GM18867 (cell line): ENCODE results near the gene NID2.

Experiments used
- ATAC-seq: cut with Tn5 transposase; IDR thresholded peaks from one replicate; pipeline ENCODE4 v1.9.1; 2021; ENCODE audit warnings: mild to moderate bottlenecking, moderate library complexity; ENCODE audit not compliant: unreplicated experiment

The NID2 gene

GRCh38 chr14:52080158-52080800 lies 11.4 kb upstream of the NID2 start:
- ATAC-seq = no peak

GRCh38 chr14:52079239-52079959 lies 10.5 kb upstream of the NID2 start:
- ATAC-seq = no peak

GRCh38 chr14:52078721-52079120 lies 9.9 kb upstream of the NID2 start:
- ATAC-seq = no peak

- no peak for ATAC-seq
Measured at GRCh38 chr14:52078095-52078531, 9.3 kb upstream of the NID2 start.

- ATAC-seq = no peak
Measured at GRCh38 chr14:52077256-52077979, 8.6 kb upstream of the NID2 start.

GRCh38 chr14:52076334-52076733 lies 7.5 kb upstream of the NID2 start:
- ATAC-seq = no peak

- ATAC-seq = no peak
Measured at GRCh38 chr14:52075371-52075770, 6.5 kb upstream of the NID2 start.

- no peak for ATAC-seq
Measured at GRCh38 chr14:52073251-52073650, 4.4 kb upstream of the NID2 start.

GRCh38 chr14:52072266-52072780 lies 3.5 kb upstream of the NID2 start:
- ATAC-seq = no peak

GRCh38 chr14:52071675-52072074 lies 2.8 kb upstream of the NID2 start:
- ATAC-seq = no peak

- ATAC-seq = no peak
Measured at GRCh38 chr14:52070051-52070431, 1.2 kb upstream of the NID2 start.

- ATAC-seq = no peak
Measured at GRCh38 chr14:52069307-52070050, 620 bp upstream of the NID2 start.

- ATAC-seq = no peak
Measured at GRCh38 chr14:52067873-52068614, 815 bp downstream of the NID2 start.

- ATAC-seq = no peak
Measured at GRCh38 chr14:52064174-52064573, 4.7 kb downstream of the NID2 start.

GRCh38 chr14:52063052-52063462 lies 5.8 kb downstream of the NID2 start:
- no peak for ATAC-seq

- no peak for ATAC-seq
Measured at GRCh38 chr14:52061890-52062289, 7.0 kb downstream of the NID2 start.

GRCh38 chr14:52061390-52061789 lies 7.5 kb downstream of the NID2 start:
- no peak for ATAC-seq

GRCh38 chr14:52060080-52060479 lies 8.8 kb downstream of the NID2 start:
- ATAC-seq = no peak

GRCh38 chr14:52059649-52060048 lies 9.2 kb downstream of the NID2 start:
- no peak for ATAC-seq

- ATAC-seq = no peak
Measured at GRCh38 chr14:52058341-52058740, 10.5 kb downstream of the NID2 start.
